DMS 273 treated with DMSO at 0.1 percent for 48 hours (cell line): Measurements from ENCODE around the gene SMARCD2.
"Not testable (repeated sequence)": the region's sequence is repeated elsewhere in the genome, so short reads cannot be mapped to it uniquely, and the experiment has no call there.

ENCODE experiments used
- DNase-seq: peaks from one replicate; lab custom pipeline; 2025; lab: John Stamatoyannopoulos, UW

Gene SMARCD2

GRCh38 chr17:63804328-63804727, 38.2 kb downstream of the SMARCD2 start:
- DNase-seq, result no peak

DNA sequence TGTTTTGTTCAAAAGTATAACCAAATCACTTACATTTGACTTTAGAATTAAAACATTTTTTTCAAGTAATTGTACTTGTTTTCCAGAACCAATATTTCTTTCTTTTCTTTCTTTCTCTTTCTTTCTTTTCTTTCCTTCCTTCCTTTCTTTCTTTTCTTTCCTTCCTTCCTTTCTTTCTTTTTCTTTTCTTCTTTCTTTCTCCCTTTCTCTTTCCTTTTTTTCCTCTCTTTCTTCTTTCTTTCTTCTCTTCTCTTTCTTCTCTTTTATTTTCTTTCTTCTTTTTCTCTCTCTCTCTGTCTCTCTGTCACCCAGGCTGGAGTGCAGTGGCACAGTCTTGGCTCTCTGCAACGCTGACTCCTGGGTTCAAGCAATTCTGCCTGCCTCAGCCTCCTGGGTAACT, 41.7 kb downstream of the SMARCD2 start:
- DNase-seq, result no peak

- no peak for DNase-seq
Observed at GRCh38 chr17:63798572-63799106, 43.8 kb downstream of the SMARCD2 start.

DNA sequence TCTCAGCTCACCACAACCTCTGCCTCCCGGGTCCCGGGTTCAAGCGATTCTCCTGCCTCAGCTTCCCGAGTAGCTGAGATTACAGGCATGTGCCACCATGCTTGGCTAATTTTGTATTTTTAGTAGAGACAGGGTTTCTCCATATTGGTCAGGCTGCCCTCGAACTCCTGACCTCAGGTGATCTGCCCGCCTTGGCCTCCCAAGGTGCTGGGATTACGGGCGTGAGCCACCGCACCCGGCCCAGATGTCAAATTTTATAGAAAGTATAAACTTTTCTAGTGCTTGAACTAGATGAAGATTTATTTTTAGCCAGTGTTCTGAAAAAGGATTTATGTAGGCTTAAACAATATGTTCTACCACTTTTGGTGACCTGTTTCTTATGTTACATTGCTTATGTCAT, 46.1 kb downstream of the SMARCD2 start:
- DNase-seq, result not testable (repeated sequence)

DNA sequence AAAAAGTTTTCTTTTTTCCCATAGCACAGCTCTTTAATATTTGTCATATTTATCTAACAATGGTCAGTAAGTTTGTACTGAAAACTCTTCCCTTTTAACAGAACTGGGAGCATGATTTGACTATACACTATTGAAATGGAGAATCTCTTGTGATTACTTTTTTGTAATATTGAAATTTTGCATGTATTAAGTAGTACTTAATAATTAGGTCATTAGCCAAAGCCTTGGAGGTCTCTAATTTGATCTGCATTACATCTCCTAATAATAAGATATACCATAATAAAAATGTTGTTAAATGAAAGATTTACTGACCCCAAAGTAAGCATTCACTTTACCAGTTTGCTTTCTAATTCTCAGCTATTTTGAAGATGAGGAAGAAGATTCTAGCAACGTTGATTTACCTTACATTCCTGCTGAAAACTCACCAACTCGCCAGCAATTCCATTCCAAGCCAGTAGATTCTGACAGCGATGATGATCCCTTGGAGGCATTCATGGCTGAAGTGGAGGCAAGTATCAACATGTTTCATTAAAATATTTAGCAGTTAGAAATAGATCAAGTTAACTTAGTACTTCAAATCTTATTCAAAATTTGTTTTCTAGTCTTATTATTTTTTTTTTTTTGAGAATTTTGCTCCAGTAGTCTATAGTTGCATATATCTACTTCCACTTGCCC, 50.3 kb downstream of the SMARCD2 start:
- no peak for DNase-seq

GRCh38 chr17:63790057-63790456, 52.4 kb downstream of the SMARCD2 start:
- DNase-seq, result no peak

DNA sequence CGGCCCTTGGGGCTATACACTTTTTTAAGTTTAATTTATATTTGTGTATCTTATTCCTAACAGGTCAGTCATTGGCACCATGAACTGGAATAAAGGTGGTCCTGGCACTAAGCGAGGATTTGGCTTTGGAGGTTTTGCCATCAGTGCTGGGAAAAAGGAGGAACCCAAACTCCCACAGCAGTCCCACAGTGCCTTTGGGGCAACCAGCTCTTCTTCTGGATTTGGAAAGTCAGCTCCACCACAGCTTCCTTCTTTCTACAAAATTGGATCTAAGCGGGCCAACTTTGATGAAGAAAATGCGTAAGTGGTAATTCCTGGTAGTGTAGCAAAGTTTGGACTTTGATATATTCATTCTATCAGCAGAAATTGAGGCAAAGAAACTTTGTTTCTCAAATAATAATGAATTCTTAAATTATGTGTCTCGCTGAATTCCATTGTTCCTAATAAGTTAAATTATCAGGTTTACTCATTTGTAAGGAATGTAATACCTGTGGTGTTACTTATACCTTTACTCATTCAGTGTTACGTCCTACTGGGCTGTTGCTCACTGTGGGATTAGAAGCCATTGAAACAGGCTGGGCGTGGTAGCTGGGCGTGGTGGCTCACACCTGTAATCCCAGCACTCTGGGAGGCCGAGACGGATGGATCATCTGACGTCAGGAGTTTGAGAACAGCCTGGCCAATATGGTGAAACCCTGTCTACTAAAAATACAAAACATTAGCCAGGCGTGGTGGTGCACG, 55.3 kb downstream of the SMARCD2 start:
- no peak for DNase-seq

DNA sequence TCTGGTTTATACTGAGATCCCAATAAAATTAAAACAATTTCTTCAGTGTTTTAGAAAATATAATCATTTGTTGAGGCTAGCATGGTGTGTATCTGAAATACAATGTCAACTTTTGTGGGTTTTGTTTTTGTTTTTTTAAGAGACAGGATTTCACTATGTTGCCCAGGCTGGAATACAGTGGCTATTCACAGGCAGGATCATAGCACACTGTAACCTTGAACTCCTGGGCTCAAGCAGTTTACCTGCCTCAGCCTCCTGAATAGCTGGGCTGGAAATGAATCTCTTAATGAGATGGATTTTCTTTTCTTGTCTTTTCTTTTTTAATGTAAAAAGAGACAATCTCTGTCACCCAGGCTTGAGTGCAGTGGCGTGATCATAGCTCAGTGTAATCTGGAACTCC, 56.4 kb downstream of the SMARCD2 start:
- no peak for DNase-seq

GRCh38 chr17:63785556-63785955, 56.9 kb downstream of the SMARCD2 start:
- DNase-seq, result no peak

DNA sequence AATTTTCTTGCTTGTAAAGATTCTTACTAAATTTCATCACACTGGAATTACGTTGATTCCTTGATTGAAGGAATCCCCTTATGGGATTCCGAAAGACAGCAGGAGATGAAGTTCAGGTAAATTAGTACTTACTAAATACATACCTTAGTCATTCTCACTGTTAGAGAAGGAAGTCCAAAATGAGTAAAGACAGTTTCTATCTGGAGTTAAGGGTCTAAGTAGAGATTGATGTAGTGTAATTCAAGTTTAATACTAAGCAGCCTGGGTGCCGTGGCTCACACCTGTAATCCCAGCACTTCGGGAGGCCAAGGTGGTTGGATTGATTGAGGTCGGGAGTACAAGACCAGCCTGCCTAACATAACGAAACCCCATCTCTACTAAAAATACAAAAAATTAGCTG, 59.0 kb downstream of the SMARCD2 start:
- DNase-seq, result no peak
